Stomach (tissue), 19 donors: Measurements from ENCODE around the gene KRTAP19-5. TPM values are rescaled to one million over a fixed set of nuclear protein-coding genes. Genes with fewer than 3 reads are reported as not detected.
"Not testable (repeated sequence)": the region's sequence is repeated elsewhere in the genome, so short reads cannot be mapped to it uniquely, and the experiment has no call there.

Experiments
- DNase-seq, 2 donors: peaks; one replicate each; pipeline versions ENCODE4 v3.0.0 to v3.0.0-alpha.2; 2013 to 2019
- H3K27ac ChIP-seq, 5 donors: fragments of 200-600 bp in 4 of 5; sonication (generic) in 4 of 5; one replicate each; pipeline ENCODE4 v1.5.1; 2013 to 2019; ENCODE audit warnings: mild to moderate bottlenecking in 1 of 5, moderate library complexity in 1 of 5
- H3K27me3 ChIP-seq, 3 donors: fragments of 200-600 bp; sonication (generic); one replicate each; pipeline ENCODE4 v1.5.1; 2017 to 2019; ENCODE audit warnings: mixed run types in 1 of 3
- H3K36me3 ChIP-seq, 4 donors: fragments of 200-600 bp; sonication (generic); 1 replicate in 3 of 4; 2 replicates in 1 of 4; pipeline ENCODE4 v1.5.1; 2016 to 2019
- H3K4me1 ChIP-seq, 4 donors: fragments of 200-600 bp; sonication (generic); one replicate each; pipeline ENCODE4 v1.5.1; 2016 to 2019
- H3K4me3 ChIP-seq, 4 donors: fragments of 200-600 bp; sonication (generic) in 3 of 4; one replicate each; pipeline ENCODE4 v1.5.1; 2016 to 2019; ENCODE audit warnings: mild to moderate bottlenecking in 1 of 4
- H3K9me3 ChIP-seq, 4 donors: fragments of 200-600 bp; sonication (generic); one replicate each; pipeline ENCODE4 v1.5.1; 2016 to 2019
- CTCF ChIP-seq, 7 experiments: fragments of 450-650 bp in 4 of 7; fragments of 200-600 bp in 3 of 7; sonication (generic) in 3 of 7; IDR thresholded peaks; one replicate each; pipeline ENCODE4 v1.5.1; 2016 to 2019; ENCODE audit warnings: antibody characterized with exemption in 7 of 7, control low read depth in 2 of 7, mild to moderate bottlenecking in 1 of 7
- EP300 ChIP-seq: sonication (generic); formaldehyde crosslinking; IDR thresholded peaks from one replicate; pipeline ENCODE4 v1.6.1; 2017; ENCODE audit warnings: antibody characterized with exemption
- POLR2A ChIP-seq, 4 donors: fragments of 450-650 bp; IDR thresholded peaks; one replicate each; pipeline ENCODE4 v1.6.1; 2016; ENCODE audit warnings: antibody characterized with exemption in 4 of 4, control low read depth in 2 of 4, mild to moderate bottlenecking in 1 of 4, moderate library complexity in 1 of 4
- POLR2AphosphoS5 ChIP-seq, 3 donors: sonication (generic); formaldehyde crosslinking; IDR thresholded peaks; one replicate each; pipeline ENCODE4 v1.6.1; 2016; ENCODE audit warnings: antibody characterized with exemption in 3 of 3
- WGBS, 5 donors: extraction: QIAGEN DNeasy Blood & Tissue Kit in 3 of 5; methylation state at CpG; one replicate each; pipeline versions ENCODE4 v1.1.5 to v1.1.7; 2013 to 2018; 5-methylcytosine and 5-hydroxymethylcytosine counted together
- intact Hi-C: fragments of 100-400 bp; cut with DNase I; formaldehyde crosslinking; loops from one replicate; pipeline ENCODE4 v1.15.1; 2023; ENCODE audit warnings: low total_unique reads
- long read RNA-seq, 10 donors: transcript quantifications; one replicate each; lab custom pipeline, GENCODE V29; 2026
- polyA plus RNA-seq, 3 donors: library from polyadenylated mRNA; stranded (reverse); fragments of 200-250 nt; gene quantifications; one replicate each; pipeline ENCODE4 v1.2.3, GENCODE V29; 2013
- total RNA-seq, 5 donors: library from RNA; depleted of rRNA; stranded (reverse); fragments of >200 nt; gene quantifications; one replicate each; pipeline versions ENCODE4 v1.1.0 to v1.2.3, GENCODE V29; 2014 to 2016
- donor health status: healthy with polysubstance abuse.
- donor health status: Bipolar disorder and iron deficiency.
- donor health status: healthy.

KRTAP19-5 gene
- total RNA-seq (not detected), polyA plus RNA-seq (not detected)
- long read RNA-seq, donor 1 = 0 reads
- long read RNA-seq, donor 2 = 0 reads
- long read RNA-seq, donor 3 = 0 reads
- long read RNA-seq, donor 4 = 0 reads
- long read RNA-seq, donor 5 = 0 reads
- long read RNA-seq, donor 6 = 0 reads
- long read RNA-seq, donor 7 = 0 reads
- long read RNA-seq, donor 8 = 0 reads
- long read RNA-seq, donor 9 = 0 reads
- long read RNA-seq, donor 10 = 0 reads

DNA sequence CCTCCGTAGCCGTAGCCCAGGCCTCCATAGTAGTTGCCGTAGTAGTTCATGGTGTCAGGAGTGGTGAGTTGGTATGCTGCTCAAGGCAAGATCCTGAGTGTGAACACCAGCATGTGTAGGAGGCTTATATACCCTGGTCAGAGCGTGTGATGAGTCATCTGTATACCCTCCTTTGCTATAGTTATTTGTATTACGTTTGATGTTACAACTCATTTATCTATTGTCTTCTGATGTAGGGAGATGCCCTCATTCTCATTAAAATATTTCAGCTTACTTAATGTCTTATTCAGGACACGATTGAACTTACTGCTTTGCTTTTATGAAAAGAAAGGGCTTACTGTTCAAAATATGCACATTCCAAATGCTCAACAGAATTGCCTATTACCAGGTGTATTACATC, at the start of gene KRTAP19-5:
Gene KRTAP19-5 (minus strand): TSS at position 101 of the 400 bp plus-strand sequence. CDS start 51 bp downstream, at position 50.
- intact Hi-C loops = no loop called here
- WGBS, 5 donors = 79 to 85% (median 82%) methylated on average over 6 of the region's 6 CpGs

DNA sequence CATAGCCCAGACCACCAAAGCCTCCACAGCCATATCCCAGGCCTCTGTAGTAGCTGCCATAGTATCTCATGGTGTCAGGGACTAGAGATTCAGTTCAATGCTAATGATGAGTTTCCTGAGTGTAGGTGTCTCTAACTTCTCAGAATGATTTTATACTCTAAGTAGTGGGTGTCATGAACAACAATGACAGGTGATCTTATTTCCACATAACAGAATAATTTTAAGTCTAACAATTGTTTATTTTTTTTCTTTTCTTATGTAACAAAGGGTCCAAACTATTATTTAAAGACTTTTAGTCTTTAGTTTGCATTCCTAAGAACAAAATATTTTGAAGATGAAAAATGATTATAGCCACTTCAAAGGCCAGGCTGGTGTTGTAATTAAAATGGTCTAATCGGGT, 39.8 kb upstream of the KRTAP19-5 start, which contains the start of gene KRTAP19-6:
Gene KRTAP19-6 (minus strand): TSS at position 101 of the 400 bp plus-strand sequence. CDS start 31 bp downstream, at position 70.
- Histone ChIP-seq H3K36me3 (no peaks in the 10 kb centered on the region), H3K27ac (no peak within 1 kb of the TSS), H3K4me1 (no peaks in the 10 kb centered on the region), H3K27me3 (no peaks in the 10 kb centered on the region), H3K9me3 (no peaks in the 10 kb centered on the region), H3K4me3 (no peak within 1 kb of the TSS)
- intact Hi-C loops = no loop called here
- DNase-seq = no peak
- 68 to 91% (median 78%) methylated on average over 1 of the region's 1 CpG for WGBS, 5 donors
- TF ChIP-seq CTCF (IDR thresholded peaks at IDR 0.05) (no peak), POLR2A (IDR thresholded peaks at IDR 0.05) (no peak), EP300 (no peak), POLR2AphosphoS5 (IDR thresholded peaks at IDR 0.05) (no peak)

More for the DNA sequence above, at the start of gene KRTAP19-5:
- H3K9me3 ChIP-seq = no peaks in the 10 kb centered on the region
- no peak for DNase-seq
- no peaks in the 10 kb centered on the region for H3K4me1 ChIP-seq
- TF ChIP-seq EP300 = no peak
- no peak for TF ChIP-seq POLR2A (IDR thresholded peaks at IDR 0.05)
- TF ChIP-seq POLR2AphosphoS5 (IDR thresholded peaks at IDR 0.05) = no peak
- no peak for TF ChIP-seq CTCF (IDR thresholded peaks at IDR 0.05)
- H3K36me3 ChIP-seq = no peaks in the 10 kb centered on the region
- H3K27me3 ChIP-seq = no peaks in the 10 kb centered on the region
- H3K4me3 ChIP-seq = no peak within 1 kb of the TSS
- no peak within 1 kb of the TSS for H3K27ac ChIP-seq

DNA sequence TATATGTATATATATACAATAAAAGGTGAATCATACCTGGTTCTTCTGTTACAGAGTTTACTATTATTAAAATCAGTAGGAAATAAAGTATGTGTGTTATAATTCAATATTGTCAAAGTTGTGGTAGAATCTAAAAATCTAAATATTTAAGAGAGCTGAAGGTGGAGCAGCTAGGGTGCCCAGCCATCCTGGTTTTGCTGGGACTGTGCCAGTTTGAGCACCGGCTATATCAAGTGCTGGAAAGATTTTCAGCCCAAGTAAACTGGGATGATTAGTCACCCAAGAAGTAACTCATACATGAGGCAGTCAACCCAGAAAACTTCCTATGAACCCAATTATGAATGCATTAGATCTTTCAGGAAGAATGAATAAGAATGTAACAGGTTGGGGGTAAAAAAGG, 16.9 kb upstream of the KRTAP19-5 start:
- H3K27ac ChIP-seq = no peak overlapping the region
- H3K9me3 ChIP-seq = peaks cover 0 to 3% (median 0%) of the 10 kb centered on the region in 4 donors
- DNase-seq = no peak
- no peaks in the 10 kb centered on the region for H3K36me3 ChIP-seq
- WGBS, 5 donors = 83 to 97% (median 94%) methylated on average over 1 of the region's 1 CpG
- no peak for TF ChIP-seq POLR2AphosphoS5 (IDR thresholded peaks at IDR 0.05)
- no peak overlapping the region for H3K4me3 ChIP-seq
- no peaks in the 10 kb centered on the region for H3K4me1 ChIP-seq
- intact Hi-C loops = no loop called here
- no peaks in the 10 kb centered on the region for H3K27me3 ChIP-seq

- Histone ChIP-seq H3K27ac (no peak overlapping the region), H3K9me3 (no peaks in the 10 kb centered on the region), H3K36me3 (no peaks in the 10 kb centered on the region), H3K4me1 (no peaks in the 10 kb centered on the region), H3K27me3 (no peaks in the 10 kb centered on the region), H3K4me3 (no peak overlapping the region)
- intact Hi-C loops = no loop called here
- WGBS, 5 donors = 75 to 90% (median 87%) methylated on average over 1 of the region's 1 CpG
- TF ChIP-seq CTCF (IDR thresholded peaks at IDR 0.05) (no peak), POLR2A (IDR thresholded peaks at IDR 0.05) (no peak), EP300 (no peak), POLR2AphosphoS5 (IDR thresholded peaks at IDR 0.05) (no peak)
- no peak for DNase-seq
Measured at GRCh38 chr21:30515681-30516080, 13.7 kb upstream of the KRTAP19-5 start.

DNA sequence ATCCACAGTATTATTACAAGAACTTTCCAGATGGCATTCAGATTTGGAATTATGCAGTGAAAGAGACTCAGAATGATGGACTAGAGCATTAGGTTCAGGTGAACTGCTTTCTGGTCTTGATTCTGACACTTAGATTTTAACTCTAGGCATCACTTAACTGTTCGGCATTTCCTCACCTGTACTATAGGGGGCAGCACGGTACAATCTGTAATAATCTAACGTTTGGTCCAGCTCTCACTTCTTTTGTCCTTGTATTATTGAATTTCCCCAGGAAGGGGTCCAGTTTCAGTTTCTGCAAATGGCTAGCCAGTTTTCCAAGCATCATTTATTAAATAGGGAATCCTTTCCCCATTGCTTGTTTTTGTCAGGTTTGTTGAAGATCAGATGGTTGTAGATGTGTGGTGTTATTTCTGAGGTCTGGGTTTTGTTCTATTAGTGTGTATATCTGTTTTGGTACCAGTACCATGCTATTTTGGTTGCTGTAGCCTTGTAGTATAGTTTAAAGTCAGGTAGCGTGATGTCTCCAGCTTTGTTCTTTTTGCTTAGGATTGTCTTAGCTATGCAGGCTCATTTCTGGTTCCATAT, 3.8 kb upstream of the KRTAP19-5 start:
- H3K27me3 ChIP-seq, H3K4me1 ChIP-seq, H3K4me3 ChIP-seq, H3K27ac ChIP-seq, H3K36me3 ChIP-seq, H3K9me3 ChIP-seq, intact Hi-C loops: not testable (repeated sequence)
- peak in 1 of 7 experiments; percentile 6 for TF ChIP-seq CTCF (IDR thresholded peaks at IDR 0.05)
- DNase-seq = peak in 1 of 2 donors; percentile 3
- 28 to 33% (median 29%) methylated on average over 4 of the region's 4 CpGs for WGBS, 5 donors
